ENCODE measurements around the gene SFMBT1. TPM values are rescaled to one million over a fixed set of nuclear protein-coding genes. Genes with fewer than 3 reads are reported as not detected.

The SFMBT1 gene
- total and polyA plus RNA-seq, 4 donors, result 4.4 to 17.8 (median 10.4) TPM

DNA sequence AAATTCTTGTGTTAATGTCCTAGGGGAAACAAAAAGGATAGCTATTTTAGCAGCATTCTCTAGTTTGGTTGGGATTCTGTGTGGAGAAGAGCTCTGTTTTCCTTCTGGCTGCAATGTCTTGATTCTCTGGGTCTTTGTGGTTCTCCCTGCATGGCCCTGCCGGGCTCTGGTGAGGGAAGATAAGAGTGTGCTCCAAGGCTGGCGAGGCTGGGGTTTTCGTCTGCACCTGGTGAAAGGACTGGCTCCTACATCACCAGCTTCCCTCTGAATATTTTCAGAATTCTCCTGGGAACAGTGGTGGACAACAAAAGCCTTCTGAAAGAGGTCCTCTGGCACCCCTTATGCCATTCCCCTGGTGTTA, 38.1 kb upstream of the SFMBT1 start:
- Histone ChIP-seq H3K4me1 (ENCODE audit: control insufficient read depth in 4 of 4, insufficient read depth in 4 of 4, low read length in 3 of 4) (peaks cover 2 to 10% (median 8%) of the 10 kb centered on the region in 4 donors), H3K4me3 (ENCODE audit: low read depth in 1 of 3, low read length in 3 of 3) (no peak overlapping the region), H3K9ac (ENCODE audit: low read depth in 1 of 2, low read length in 2 of 2) (no peak overlapping the region), H3K36me3 (ENCODE audit: control insufficient read depth in 4 of 4, insufficient read depth in 3 of 4, low read depth in 1 of 4, low read length in 3 of 4) (no peaks in the 10 kb centered on the region), H3K9me3 (ENCODE audit: control insufficient read depth in 4 of 4, low read length in 3 of 4) (no peaks in the 10 kb centered on the region), H3K27ac (ENCODE audit: low read depth in 1 of 2, low read length in 2 of 2) (no peak overlapping the region), H3K27me3 (ENCODE audit: control insufficient read depth in 4 of 4, insufficient read depth in 4 of 4, low read length in 3 of 4) (no peaks in the 10 kb centered on the region)
- TF ChIP-seq TAF1 (conservative IDR thresholded peaks at IDR 0.05), result no peak
- TF ChIP-seq, protein P1, sequence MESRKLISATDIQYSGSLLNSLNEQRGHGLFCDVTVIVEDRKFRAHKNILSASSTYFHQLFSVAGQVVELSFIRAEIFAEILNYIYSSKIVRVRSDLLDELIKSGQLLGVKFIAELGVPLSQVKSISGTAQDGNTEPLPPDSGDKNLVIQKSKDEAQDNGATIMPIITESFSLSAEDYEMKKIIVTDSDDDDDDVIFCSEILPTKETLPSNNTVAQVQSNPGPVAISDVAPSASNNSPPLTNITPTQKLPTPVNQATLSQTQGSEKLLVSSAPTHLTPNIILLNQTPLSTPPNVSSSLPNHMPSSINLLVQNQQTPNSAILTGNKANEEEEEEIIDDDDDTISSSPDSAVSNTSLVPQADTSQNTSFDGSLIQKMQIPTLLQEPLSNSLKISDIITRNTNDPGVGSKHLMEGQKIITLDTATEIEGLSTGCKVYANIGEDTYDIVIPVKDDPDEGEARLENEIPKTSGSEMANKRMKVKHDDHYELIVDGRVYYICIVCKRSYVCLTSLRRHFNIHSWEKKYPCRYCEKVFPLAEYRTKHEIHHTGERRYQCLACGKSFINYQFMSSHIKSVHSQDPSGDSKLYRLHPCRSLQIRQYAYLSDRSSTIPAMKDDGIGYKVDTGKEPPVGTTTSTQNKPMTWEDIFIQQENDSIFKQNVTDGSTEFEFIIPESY (IDR thresholded peaks at IDR 0.05), result no peak
- no peak for TF ChIP-seq FOXA1 (IDR thresholded peaks at IDR 0.05)
- TF ChIP-seq HNF4A (conservative IDR thresholded peaks at IDR 0.05), result no peak
- TF ChIP-seq JUND (IDR thresholded peaks at IDR 0.05), result no peak
- TF ChIP-seq MAX (IDR thresholded peaks at IDR 0.05), result no peak
- TF ChIP-seq REST (IDR thresholded peaks at IDR 0.05), result no peak
- no peak for TF ChIP-seq CTCF (IDR thresholded peaks at IDR 0.05; ENCODE audit: low read depth, low read length, missing input control)
- TF ChIP-seq ATF3 (IDR thresholded peaks at IDR 0.05), result no peak
- TF ChIP-seq EGR1 (IDR thresholded peaks at IDR 0.05; ENCODE audit: low read depth in 2 of 2), result no peak
- no peak for TF ChIP-seq FOXA2 (IDR thresholded peaks at IDR 0.05)
- TF ChIP-seq YY1 (IDR thresholded peaks at IDR 0.05), result no peak
- TF ChIP-seq RXRA (IDR thresholded peaks at IDR 0.05), result no peak
- no peak for TF ChIP-seq GABPA (IDR thresholded peaks at IDR 0.05 in 1 of 2, conservative IDR thresholded peaks at IDR 0.05 in 1 of 2)
- WGBS, result 84% methylated on average over 3 of the region's 3 CpGs
- no peak for DNase-seq (ENCODE audit: low spot score)

DNA sequence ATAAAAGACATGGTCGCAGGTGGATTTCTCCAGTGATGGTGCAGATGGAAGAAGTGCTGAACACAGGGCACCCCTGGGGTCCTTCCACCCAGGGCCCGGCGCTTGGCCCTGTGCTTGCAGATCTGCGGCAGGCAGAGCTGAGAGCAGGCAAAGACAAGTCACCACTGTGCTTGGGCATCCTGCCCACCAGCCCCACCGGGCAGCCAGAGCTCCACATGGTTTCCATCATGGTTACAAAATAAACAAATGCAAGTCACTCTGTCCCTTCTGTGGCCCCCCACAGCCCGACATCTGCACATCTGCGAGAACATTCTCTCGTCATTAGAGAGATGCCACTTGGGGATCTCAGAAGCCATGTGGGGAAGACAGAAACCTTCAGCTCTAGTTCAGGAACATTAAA, 37.6 kb upstream of the SFMBT1 start:
- WGBS, result 89% methylated on average over 8 of the region's 8 CpGs
- H3K36me3 ChIP-seq (ENCODE audit: control insufficient read depth in 4 of 4, insufficient read depth in 3 of 4, low read depth in 1 of 4, low read length in 3 of 4), result no peaks in the 10 kb centered on the region
- no peaks in the 10 kb centered on the region for H3K27me3 ChIP-seq (ENCODE audit: control insufficient read depth in 4 of 4, insufficient read depth in 4 of 4, low read length in 3 of 4)
- DNase-seq (ENCODE audit: low spot score), result no peak
- H3K9ac ChIP-seq (ENCODE audit: low read depth in 1 of 2, low read length in 2 of 2), result no peak overlapping the region
- no peak overlapping the region for H3K4me3 ChIP-seq (ENCODE audit: low read depth in 1 of 3, low read length in 3 of 3)
- H3K27ac ChIP-seq (ENCODE audit: low read depth in 1 of 2, low read length in 2 of 2), result no peak overlapping the region
- peaks cover 2 to 10% (median 8%) of the 10 kb centered on the region in 4 donors for H3K4me1 ChIP-seq (ENCODE audit: control insufficient read depth in 4 of 4, insufficient read depth in 4 of 4, low read length in 3 of 4)
- no peaks in the 10 kb centered on the region for H3K9me3 ChIP-seq (ENCODE audit: control insufficient read depth in 4 of 4, low read length in 3 of 4)
- TF ChIP-seq ATF3 (IDR thresholded peaks at IDR 0.05) (no peak), RAD21 (IDR thresholded peaks at IDR 0.05) (no peak), SP1 (IDR thresholded peaks at IDR 0.05) (no peak), TAF1 (conservative IDR thresholded peaks at IDR 0.05) (no peak), GABPA (IDR thresholded peaks at IDR 0.05 in 1 of 2, conservative IDR thresholded peaks at IDR 0.05 in 1 of 2) (no peak), EGR1 (IDR thresholded peaks at IDR 0.05; ENCODE audit: low read depth in 2 of 2) (no peak), CTCF (IDR thresholded peaks at IDR 0.05; ENCODE audit: low read depth, low read length, missing input control) (no peak)
- TF ChIP-seq, protein P1 (IDR thresholded peaks at IDR 0.05), result no peak

All from liver (tissue), 9 donors.